Smooth muscle cell (in vitro differentiated cells): ENCODE results near the gene NKX2-3. TPM values are rescaled to one million over a fixed set of nuclear protein-coding genes. Genes with fewer than 3 reads are reported as not detected.

Experiments
- DNase-seq: peaks from one replicate; lab custom pipeline; 2025; ENCODE audit not compliant: unreplicated experiment; lab: John Stamatoyannopoulos, UW
- H2AFZ ChIP-seq: fragments of 200-600 bp; sonication (generic); 2 replicates; pipeline ENCODE4 v1.6.0; 2016; ENCODE audit warnings: antibody characterized with exemption, low read depth, mild to moderate bottlenecking
- H3F3A ChIP-seq: fragments of 200-600 bp; sonication (generic); 2 replicates; pipeline ENCODE4 v1.6.0; 2017; ENCODE audit warnings: antibody characterized with exemption, low read depth
- H3K27ac ChIP-seq: fragments of 200-600 bp; sonication (generic); 2 replicates; pipeline ENCODE4 v1.5.1; 2016; ENCODE audit warnings: low read depth, mild to moderate bottlenecking
- H3K27me3 ChIP-seq: fragments of 200-600 bp; sonication (generic); 2 replicates; pipeline ENCODE4 v1.6.1; 2016; ENCODE audit warnings: low read depth, mild to moderate bottlenecking
- H3K36me3 ChIP-seq: fragments of 200-600 bp; sonication (generic); 2 replicates; pipeline ENCODE4 v1.5.1; 2016; ENCODE audit warnings: low read depth
- H3K4me1 ChIP-seq: fragments of 200-600 bp; sonication (generic); 2 replicates; pipeline ENCODE4 v1.5.1; 2016; ENCODE audit warnings: low read depth
- H3K4me2 ChIP-seq: fragments of 200-600 bp; sonication (generic); 2 replicates; pipeline ENCODE4 v1.6.0; 2016; ENCODE audit warnings: mild to moderate bottlenecking
- H3K4me3 ChIP-seq: fragments of 200-600 bp; sonication (generic); 2 replicates; pipeline ENCODE4 v1.5.1; 2016; ENCODE audit warnings: mild to moderate bottlenecking
- H3K79me2 ChIP-seq: fragments of 200-600 bp; sonication (generic); 2 replicates; pipeline ENCODE4 v1.6.0; 2016; ENCODE audit warnings: low read depth, mild to moderate bottlenecking
- H3K9ac ChIP-seq: fragments of 200-600 bp; sonication (generic); 2 replicates; pipeline ENCODE4 v1.6.0; 2016; ENCODE audit warnings: low read depth
- H3K9me3 ChIP-seq: fragments of 200-600 bp; sonication (generic); replicated peaks from 2 replicates; pipeline ENCODE4 v1.5.1; 2016; ENCODE audit warnings: low read depth
- H4K20me1 ChIP-seq: fragments of 200-600 bp; sonication (generic); 2 replicates; pipeline ENCODE4 v1.6.0; 2016; ENCODE audit warnings: low read depth
- CTCF ChIP-seq: fragments of 200-600 bp; sonication (generic); IDR thresholded peaks from 2 replicates; pipeline ENCODE4 v1.5.1; 2017; ENCODE audit warnings: borderline replicate concordance, mild to moderate bottlenecking, antibody characterized with exemption; ENCODE audit not compliant: insufficient read depth, poor library complexity, severe bottlenecking
- WGBS: methylation state at CpG from one replicate; pipeline ENCODE4 v1.1.7; 2016; ENCODE audit warnings: low lambda C conversion rate; 5-methylcytosine and 5-hydroxymethylcytosine counted together
- polyA plus RNA-seq: library from polyadenylated mRNA; unstranded; fragments of >200 nt; fragmentation: Nextera tagmentation; extraction: Ambion mirVana; gene quantifications from 2 replicates; pipeline ENCODE4 v1.2.1, GENCODE V29; 2016
- total RNA-seq: library from RNA; depleted of rRNA; stranded (reverse); fragments of >200 nt; gene quantifications from 2 replicates; pipeline ENCODE4 v1.2.3, GENCODE V29; 2014

Gene NKX2-3
- total and polyA plus RNA-seq, 2 experiments from 2014 or later: not detected

GRCh38 chr10:99539120-99539519, 6.4 kb downstream of the NKX2-3 start:
- Histone ChIP-seq H3K9me3 (no peaks in the 10 kb centered on the region), H3K79me2 (no peaks in the 10 kb centered on the region), H3K9ac (no peak overlapping the region), H3K4me2 (no peak overlapping the region), H3K27me3 (peaks cover 100% of the 10 kb centered on the region), H3K36me3 (no peaks in the 10 kb centered on the region), H3K27ac (no peak overlapping the region), H2AFZ (no peak overlapping the region), H3F3A (no peaks in the 10 kb centered on the region), H3K4me1 (peaks cover 32% of the 10 kb centered on the region), H3K4me3 (no peak overlapping the region), H4K20me1 (no peaks in the 10 kb centered on the region)
- WGBS: 23% methylated on average over 6 of the region's 6 CpGs
- TF ChIP-seq CTCF: no peak
- no peak for DNase-seq

- H3K36me3 ChIP-seq: no peaks in the 10 kb centered on the region
- no peak overlapping the region for H2AFZ ChIP-seq
- DNase-seq: no peak
- H3F3A ChIP-seq: no peaks in the 10 kb centered on the region
- no peak overlapping the region for H3K9ac ChIP-seq
- H3K27ac ChIP-seq: no peak overlapping the region
- 12% methylated on average over 1 of the region's 1 CpG for WGBS
- no peak overlapping the region for H3K4me2 ChIP-seq
- H3K79me2 ChIP-seq: no peaks in the 10 kb centered on the region
- no peak for TF ChIP-seq CTCF
- H3K27me3 ChIP-seq: peaks cover 100% of the 10 kb centered on the region
- no peak overlapping the region for H3K4me3 ChIP-seq
- H4K20me1 ChIP-seq: no peaks in the 10 kb centered on the region
- H3K4me1 ChIP-seq: peaks cover 28% of the 10 kb centered on the region
- no peaks in the 10 kb centered on the region for H3K9me3 ChIP-seq
Observed at GRCh38 chr10:99539820-99540219, 7.1 kb downstream of the NKX2-3 start.

- WGBS: 13% methylated on average over 28 of the region's 28 CpGs
- no peak for DNase-seq
- Histone ChIP-seq H3K4me2 (no peak overlapping the region), H3K4me3 (no peak overlapping the region), H3K79me2 (no peaks in the 10 kb centered on the region), H3K9me3 (no peaks in the 10 kb centered on the region), H3K27ac (no peak overlapping the region), H3K4me1 (peaks cover 25% of the 10 kb centered on the region), H2AFZ (no peak overlapping the region), H3K36me3 (no peaks in the 10 kb centered on the region), H4K20me1 (no peaks in the 10 kb centered on the region), H3K9ac (no peak overlapping the region), H3K27me3 (peaks cover 100% of the 10 kb centered on the region), H3F3A (no peaks in the 10 kb centered on the region)
- no peak for TF ChIP-seq CTCF
Observed at GRCh38 chr10:99540306-99540656, 7.5 kb downstream of the NKX2-3 start.

- Histone ChIP-seq H3K79me2 (no peaks in the 10 kb centered on the region), H3K27ac (no peak overlapping the region), H3K27me3 (peaks cover 100% of the 10 kb centered on the region), H3K4me1 (peaks cover 21% of the 10 kb centered on the region), H3K4me3 (no peak overlapping the region), H3K4me2 (peak overlapping the region; percentile 44), H3K36me3 (no peaks in the 10 kb centered on the region), H3K9ac (no peak overlapping the region), H2AFZ (no peak overlapping the region), H3K9me3 (no peaks in the 10 kb centered on the region), H4K20me1 (no peaks in the 10 kb centered on the region), H3F3A (no peaks in the 10 kb centered on the region)
- TF ChIP-seq CTCF: no peak
- DNase-seq: no peak
- 8% methylated on average over 40 of the region's 49 CpGs for WGBS
Observed at GRCh38 chr10:99540657-99541531, 8.2 kb downstream of the NKX2-3 start.
